ENCODE measurements around the gene EXOC1L. TPM values are rescaled to one million over a fixed set of nuclear protein-coding genes. Genes with fewer than 3 reads are reported as not detected.

The EXOC1L gene
- total RNA-seq, 1 experiment from 2014 or later = not detected

DNA sequence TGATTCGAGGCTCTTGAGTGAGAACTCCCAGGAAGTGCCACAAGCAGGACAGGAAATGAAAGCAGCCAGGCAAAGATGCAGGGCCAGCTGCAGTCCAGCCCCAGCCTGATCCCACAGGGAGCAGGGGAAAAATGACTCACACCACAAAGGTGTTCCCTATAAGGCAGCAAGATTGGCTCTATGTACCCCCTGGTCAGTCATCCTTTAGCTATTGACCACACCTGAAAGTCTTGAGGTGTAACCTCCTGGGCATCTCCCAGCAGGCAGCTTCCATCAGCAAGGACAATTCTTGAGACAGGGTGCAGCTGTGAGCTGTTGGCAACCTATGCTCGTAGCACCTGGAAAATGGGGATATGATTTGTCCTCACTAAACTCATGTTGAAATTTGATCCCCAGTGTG lies 27.9 kb upstream of the EXOC1L start:
- Histone ChIP-seq H3K4me3 (ENCODE audit: low read depth in 2 of 2, low read length in 2 of 2) (no peak overlapping the region), H3K27ac (ENCODE audit: low read length) (no peak overlapping the region), H3K36me3 (ENCODE audit: control insufficient read depth, insufficient read depth, low read length) (no peaks in the 10 kb centered on the region), H3K9me3 (ENCODE audit: control insufficient read depth, insufficient read depth, low read depth, low read length) (no peaks in the 10 kb centered on the region), H3K27me3 (ENCODE audit: control insufficient read depth, insufficient read depth, low read length) (no peaks in the 10 kb centered on the region), H3K4me1 (ENCODE audit: control insufficient read depth, insufficient read depth, low read length) (no peaks in the 10 kb centered on the region)
- ChIA-PET CTCF (no interaction called here), POLR2A (no interaction called here)
- in situ Hi-C loops (cut with HindIII; ENCODE audit: low pct_unique_long_range_greater_than_20kb, low sequenced_read_pairs) (no loop called here), intact Hi-C loops (cut with micrococcal nuclease; ENCODE audit: unreplicated experiment) (no loop called here)
- DNase-seq (ENCODE audit: low read depth, low spot score) (no peak), ATAC-seq (no peak)
- TF ChIP-seq, protein P1, sequence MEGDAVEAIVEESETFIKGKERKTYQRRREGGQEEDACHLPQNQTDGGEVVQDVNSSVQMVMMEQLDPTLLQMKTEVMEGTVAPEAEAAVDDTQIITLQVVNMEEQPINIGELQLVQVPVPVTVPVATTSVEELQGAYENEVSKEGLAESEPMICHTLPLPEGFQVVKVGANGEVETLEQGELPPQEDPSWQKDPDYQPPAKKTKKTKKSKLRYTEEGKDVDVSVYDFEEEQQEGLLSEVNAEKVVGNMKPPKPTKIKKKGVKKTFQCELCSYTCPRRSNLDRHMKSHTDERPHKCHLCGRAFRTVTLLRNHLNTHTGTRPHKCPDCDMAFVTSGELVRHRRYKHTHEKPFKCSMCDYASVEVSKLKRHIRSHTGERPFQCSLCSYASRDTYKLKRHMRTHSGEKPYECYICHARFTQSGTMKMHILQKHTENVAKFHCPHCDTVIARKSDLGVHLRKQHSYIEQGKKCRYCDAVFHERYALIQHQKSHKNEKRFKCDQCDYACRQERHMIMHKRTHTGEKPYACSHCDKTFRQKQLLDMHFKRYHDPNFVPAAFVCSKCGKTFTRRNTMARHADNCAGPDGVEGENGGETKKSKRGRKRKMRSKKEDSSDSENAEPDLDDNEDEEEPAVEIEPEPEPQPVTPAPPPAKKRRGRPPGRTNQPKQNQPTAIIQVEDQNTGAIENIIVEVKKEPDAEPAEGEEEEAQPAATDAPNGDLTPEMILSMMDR (IDR thresholded peaks at IDR 0.05) = no peak
- no peak for TF ChIP-seq TCF7L2 (IDR thresholded peaks at IDR 0.05; ENCODE audit: low read depth, low read length)
- no peak for TF ChIP-seq POLR2AphosphoS5 (IDR thresholded peaks at IDR 0.05; ENCODE audit: low read depth, low read length)
- TF ChIP-seq, protein P2, sequence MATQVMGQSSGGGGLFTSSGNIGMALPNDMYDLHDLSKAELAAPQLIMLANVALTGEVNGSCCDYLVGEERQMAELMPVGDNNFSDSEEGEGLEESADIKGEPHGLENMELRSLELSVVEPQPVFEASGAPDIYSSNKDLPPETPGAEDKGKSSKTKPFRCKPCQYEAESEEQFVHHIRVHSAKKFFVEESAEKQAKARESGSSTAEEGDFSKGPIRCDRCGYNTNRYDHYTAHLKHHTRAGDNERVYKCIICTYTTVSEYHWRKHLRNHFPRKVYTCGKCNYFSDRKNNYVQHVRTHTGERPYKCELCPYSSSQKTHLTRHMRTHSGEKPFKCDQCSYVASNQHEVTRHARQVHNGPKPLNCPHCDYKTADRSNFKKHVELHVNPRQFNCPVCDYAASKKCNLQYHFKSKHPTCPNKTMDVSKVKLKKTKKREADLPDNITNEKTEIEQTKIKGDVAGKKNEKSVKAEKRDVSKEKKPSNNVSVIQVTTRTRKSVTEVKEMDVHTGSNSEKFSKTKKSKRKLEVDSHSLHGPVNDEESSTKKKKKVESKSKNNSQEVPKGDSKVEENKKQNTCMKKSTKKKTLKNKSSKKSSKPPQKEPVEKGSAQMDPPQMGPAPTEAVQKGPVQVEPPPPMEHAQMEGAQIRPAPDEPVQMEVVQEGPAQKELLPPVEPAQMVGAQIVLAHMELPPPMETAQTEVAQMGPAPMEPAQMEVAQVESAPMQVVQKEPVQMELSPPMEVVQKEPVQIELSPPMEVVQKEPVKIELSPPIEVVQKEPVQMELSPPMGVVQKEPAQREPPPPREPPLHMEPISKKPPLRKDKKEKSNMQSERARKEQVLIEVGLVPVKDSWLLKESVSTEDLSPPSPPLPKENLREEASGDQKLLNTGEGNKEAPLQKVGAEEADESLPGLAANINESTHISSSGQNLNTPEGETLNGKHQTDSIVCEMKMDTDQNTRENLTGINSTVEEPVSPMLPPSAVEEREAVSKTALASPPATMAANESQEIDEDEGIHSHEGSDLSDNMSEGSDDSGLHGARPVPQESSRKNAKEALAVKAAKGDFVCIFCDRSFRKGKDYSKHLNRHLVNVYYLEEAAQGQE (IDR thresholded peaks at IDR 0.05; ENCODE audit: insufficient read depth in 1 of 2, low read depth in 2 of 2, low read length in 1 of 2) = no peak
- no peak for TF ChIP-seq SIN3A (IDR thresholded peaks at IDR 0.05; ENCODE audit: borderline replicate concordance, insufficient read depth, low read depth, low read length)
- no TSS peak for BruUV-seq (replicated peaks)

DNA sequence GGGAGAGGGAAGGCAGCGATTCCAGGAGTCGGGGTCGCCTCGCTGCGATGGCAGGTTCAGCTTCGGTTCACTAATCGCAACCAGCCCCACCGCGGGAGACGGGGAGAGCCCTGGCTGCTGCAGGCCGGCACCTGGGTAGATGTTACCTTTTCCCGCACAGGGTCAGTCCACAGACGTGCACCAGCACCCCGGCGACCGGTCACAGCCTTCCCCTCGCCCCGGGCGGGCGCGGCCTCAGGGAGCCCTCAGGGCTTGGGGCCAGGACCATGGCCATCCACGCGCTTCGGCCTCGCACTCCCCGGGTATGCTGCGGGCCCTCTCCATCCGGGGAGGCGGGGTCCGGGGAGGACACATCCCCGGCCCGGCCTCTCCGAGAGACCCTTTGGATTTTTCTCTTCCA lies 26.1 kb upstream of the EXOC1L start:
- ATAC-seq (no peak), DNase-seq (ENCODE audit: low read depth, low spot score) (no peak)
- no peak overlapping the region for H3K4me3 ChIP-seq (ENCODE audit: low read depth in 2 of 2, low read length in 2 of 2)
- in situ Hi-C loops (cut with HindIII; ENCODE audit: low pct_unique_long_range_greater_than_20kb, low sequenced_read_pairs) (no loop called here), intact Hi-C loops (cut with micrococcal nuclease; ENCODE audit: unreplicated experiment) (no loop called here)
- TF ChIP-seq SIN3A (IDR thresholded peaks at IDR 0.05; ENCODE audit: borderline replicate concordance, insufficient read depth, low read depth, low read length) (no peak), TCF7L2 (IDR thresholded peaks at IDR 0.05; ENCODE audit: low read depth, low read length) (no peak), POLR2AphosphoS5 (IDR thresholded peaks at IDR 0.05; ENCODE audit: low read depth, low read length) (no peak)
- TF ChIP-seq, protein P2 (IDR thresholded peaks at IDR 0.05; ENCODE audit: insufficient read depth in 1 of 2, low read depth in 2 of 2, low read length in 1 of 2) = no peak
- TF ChIP-seq, protein P1 (IDR thresholded peaks at IDR 0.05) = no peak
- peaks cover 2% of the 10 kb centered on the region; the same call in 1 of the 2 replicates for H3K27me3 ChIP-seq (ENCODE audit: control insufficient read depth, insufficient read depth, low read length)
- no peak overlapping the region for H3K27ac ChIP-seq (ENCODE audit: low read length)
- ChIA-PET POLR2A (no interaction called here), CTCF (no interaction called here)
- no peaks in the 10 kb centered on the region for H3K4me1 ChIP-seq (ENCODE audit: control insufficient read depth, insufficient read depth, low read length)
- H3K9me3 ChIP-seq (ENCODE audit: control insufficient read depth, insufficient read depth, low read depth, low read length) = no peaks in the 10 kb centered on the region
- BruUV-seq (replicated peaks) = no TSS peak
- H3K36me3 ChIP-seq (ENCODE audit: control insufficient read depth, insufficient read depth, low read length) = no peaks in the 10 kb centered on the region

Measured in Panc1 (cell line).